ENCODE results near the gene CACNG1. TPM values are rescaled to one million over a fixed set of nuclear protein-coding genes. Genes with fewer than 3 reads are reported as not detected.

Gene CACNG1
- polyA plus RNA-seq, 1 of the 3 experiments (the other 2 are of a cell fraction), result not detected

- no peak for TF ChIP-seq USF1 (IDR thresholded peaks at IDR 0.05; ENCODE audit: borderline replicate concordance, low read depth)
- TF ChIP-seq JUND (IDR thresholded peaks at IDR 0.05), result no peak
- no peak for TF ChIP-seq SMC3 (IDR thresholded peaks at IDR 0.05; ENCODE audit: low read depth, low read length)
- TF ChIP-seq RAD21 (IDR thresholded peaks at IDR 0.05; ENCODE audit: low read length), result no peak
- no peak for TF ChIP-seq RXRA (IDR thresholded peaks at IDR 0.05; ENCODE audit: borderline replicate concordance, low read depth)
- TF ChIP-seq ELF1 (IDR thresholded peaks at IDR 0.05), result no peak
- no peak for TF ChIP-seq TAF1 (IDR thresholded peaks at IDR 0.05; ENCODE audit: borderline replicate concordance, low read depth, low read length)
- TF ChIP-seq NRF1 (IDR thresholded peaks at IDR 0.05; ENCODE audit: low read depth, low read length), result no peak
Observed at GRCh38 chr17:67079491-67079890, 35.1 kb downstream of the CACNG1 start (continued).

DNA sequence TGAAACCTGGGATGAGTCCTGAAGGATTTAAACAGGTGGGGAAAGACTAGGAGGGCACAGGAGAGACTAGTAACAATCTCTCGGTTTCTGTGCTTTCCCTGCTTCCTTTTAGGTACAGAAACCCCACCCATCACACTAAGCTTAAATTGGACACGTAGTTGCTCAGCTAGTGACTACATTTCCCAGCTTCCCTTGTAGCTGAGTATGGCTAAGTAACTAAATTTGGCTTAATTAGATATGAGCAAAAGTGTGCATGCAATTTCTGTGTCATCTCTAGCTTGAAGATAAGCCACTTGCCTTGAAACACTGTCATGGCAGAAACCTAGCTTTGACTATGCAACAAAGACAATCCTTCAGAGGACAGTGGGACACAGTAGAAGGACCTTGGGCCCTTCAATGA lies 36.5 kb downstream of the CACNG1 start:
- WGBS (ENCODE audit: low lambda C conversion rate), result 98% methylated on average over 2 of the region's 2 CpGs
- CTCF ChIA-PET, result interaction anchor here (1.5 to 3.9 kb wide), 7 partner anchors 10 to 353 kb away, joined by 4 to 18 read pairs (median 11); no protein-coding TSS in a partner anchor

More for the DNA sequence above, 36.5 kb downstream of the CACNG1 start:
- peaks cover 33 to 59% of the 10 kb centered on the region in 2 experiments for H3K36me3 ChIP-seq (replicated peaks in 1 of 2; ENCODE audit: control insufficient read depth in 1 of 2, insufficient read depth in 2 of 2, low read length in 1 of 2)
- H3K9me2 ChIP-seq, result no peaks in the 10 kb centered on the region
- DNase-seq, result no peak
- peaks cover 0 to 10% of the 10 kb centered on the region in 2 experiments; a peak in 2 of 4 replicates for H3K4me1 ChIP-seq (ENCODE audit: control insufficient read depth in 1 of 2, insufficient read depth in 2 of 2, low read depth in 1 of 2, low read length in 1 of 2)
- no peaks in the 10 kb centered on the region for H4K20me1 ChIP-seq (ENCODE audit: insufficient read depth)
- no peak overlapping the region for H3K4me2 ChIP-seq
- POLR2A ChIA-PET, result interaction anchor here (0.6 to 2.0 kb wide), 2 partner anchors 78 to 115 kb away, joined by 4 to 6 read pairs; no protein-coding TSS in a partner anchor
- H2AFZ ChIP-seq (ENCODE audit: low read depth), result no peak overlapping the region
- no peaks in the 10 kb centered on the region for H3F3A ChIP-seq (replicated peaks; ENCODE audit: insufficient read depth)
- no peaks in the 10 kb centered on the region for H3K79me2 ChIP-seq (ENCODE audit: insufficient read depth)
- no peak overlapping the region for H3K9ac ChIP-seq
- no peak overlapping the region for H3K4me3 ChIP-seq (ENCODE audit: low read depth in 2 of 2, low read length in 1 of 2)
- H3K9me3 ChIP-seq, result no peaks in the 10 kb centered on the region
- H3K27me3 ChIP-seq (ENCODE audit: insufficient read depth), result no peaks in the 10 kb centered on the region
- peak overlapping the region in 1 of 2 experiments; percentile 39; a peak in 1 of 4 replicates for H3K27ac ChIP-seq (ENCODE audit: low read depth in 2 of 2, low read length in 1 of 2)
- no peak for TF ChIP-seq MXI1 (IDR thresholded peaks at IDR 0.05; ENCODE audit: low read depth, low read length)
- TF ChIP-seq, protein P1, sequence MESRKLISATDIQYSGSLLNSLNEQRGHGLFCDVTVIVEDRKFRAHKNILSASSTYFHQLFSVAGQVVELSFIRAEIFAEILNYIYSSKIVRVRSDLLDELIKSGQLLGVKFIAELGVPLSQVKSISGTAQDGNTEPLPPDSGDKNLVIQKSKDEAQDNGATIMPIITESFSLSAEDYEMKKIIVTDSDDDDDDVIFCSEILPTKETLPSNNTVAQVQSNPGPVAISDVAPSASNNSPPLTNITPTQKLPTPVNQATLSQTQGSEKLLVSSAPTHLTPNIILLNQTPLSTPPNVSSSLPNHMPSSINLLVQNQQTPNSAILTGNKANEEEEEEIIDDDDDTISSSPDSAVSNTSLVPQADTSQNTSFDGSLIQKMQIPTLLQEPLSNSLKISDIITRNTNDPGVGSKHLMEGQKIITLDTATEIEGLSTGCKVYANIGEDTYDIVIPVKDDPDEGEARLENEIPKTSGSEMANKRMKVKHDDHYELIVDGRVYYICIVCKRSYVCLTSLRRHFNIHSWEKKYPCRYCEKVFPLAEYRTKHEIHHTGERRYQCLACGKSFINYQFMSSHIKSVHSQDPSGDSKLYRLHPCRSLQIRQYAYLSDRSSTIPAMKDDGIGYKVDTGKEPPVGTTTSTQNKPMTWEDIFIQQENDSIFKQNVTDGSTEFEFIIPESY (IDR thresholded peaks at IDR 0.05; ENCODE audit: borderline replicate concordance, low read depth), result no peak
- no peak for TF ChIP-seq YY1 (IDR thresholded peaks at IDR 0.05; ENCODE audit: low read depth)
- no peak for TF ChIP-seq RFX5 (IDR thresholded peaks at IDR 0.05; ENCODE audit: low read length)
- no peak for TF ChIP-seq PBX3 (IDR thresholded peaks at IDR 0.05)
- no peak for TF ChIP-seq CHD2 (IDR thresholded peaks at IDR 0.05; ENCODE audit: low read length, partially characterized antibody)
- TF ChIP-seq EZH2phosphoT487 (IDR thresholded peaks at IDR 0.05; ENCODE audit: borderline replicate concordance, low read depth), result no peak
- TF ChIP-seq TAF1 (IDR thresholded peaks at IDR 0.05; ENCODE audit: borderline replicate concordance, low read depth, low read length), result no peak
- TF ChIP-seq, protein P2, sequence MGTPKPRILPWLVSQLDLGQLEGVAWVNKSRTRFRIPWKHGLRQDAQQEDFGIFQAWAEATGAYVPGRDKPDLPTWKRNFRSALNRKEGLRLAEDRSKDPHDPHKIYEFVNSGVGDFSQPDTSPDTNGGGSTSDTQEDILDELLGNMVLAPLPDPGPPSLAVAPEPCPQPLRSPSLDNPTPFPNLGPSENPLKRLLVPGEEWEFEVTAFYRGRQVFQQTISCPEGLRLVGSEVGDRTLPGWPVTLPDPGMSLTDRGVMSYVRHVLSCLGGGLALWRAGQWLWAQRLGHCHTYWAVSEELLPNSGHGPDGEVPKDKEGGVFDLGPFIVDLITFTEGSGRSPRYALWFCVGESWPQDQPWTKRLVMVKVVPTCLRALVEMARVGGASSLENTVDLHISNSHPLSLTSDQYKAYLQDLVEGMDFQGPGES (IDR thresholded peaks at IDR 0.05; ENCODE audit: low read depth, low read length), result no peak
- TF ChIP-seq SMC3 (IDR thresholded peaks at IDR 0.05; ENCODE audit: low read depth, low read length), result no peak
- TF ChIP-seq EP300 (IDR thresholded peaks at IDR 0.05; ENCODE audit: borderline replicate concordance in 1 of 2, low read depth in 1 of 2, low read length in 1 of 2), result no peak
- no peak for TF ChIP-seq RAD21 (IDR thresholded peaks at IDR 0.05; ENCODE audit: low read length)
- no peak for TF ChIP-seq TEAD4 (IDR thresholded peaks at IDR 0.05; ENCODE audit: borderline replicate concordance, insufficient read depth)
